BLaER1 treated with 17β-estradiol and CSF1 and Interleukin-3, amounts not matched to agents 10 nM and 100 nM (cell line): ENCODE results near the gene GPRIN2.

Experiments used
- H3K27ac ChIP-seq, 11 experiments: shearing (Covaris generic); formaldehyde crosslinking; 2 replicates each; pipeline ENCODE4 v1.8.1; 2022
- H3K27me3 ChIP-seq, 11 experiments: shearing (Covaris generic); formaldehyde crosslinking; 2 replicates each; pipeline ENCODE4 v1.8.1; 2022
- H3K36me3 ChIP-seq, 11 experiments: shearing (Covaris generic); formaldehyde crosslinking; 2 replicates each; pipeline ENCODE4 v1.8.1; 2022
- H3K4me1 ChIP-seq, 10 experiments: shearing (Covaris generic); formaldehyde crosslinking; 2 replicates each; pipeline ENCODE4 v1.8.1; 2022
- H3K4me2 ChIP-seq, 11 experiments: shearing (Covaris generic); formaldehyde crosslinking; 2 replicates each; pipeline ENCODE4 v1.8.1; 2022
- H3K4me3 ChIP-seq, 10 experiments: shearing (Covaris generic); formaldehyde crosslinking; 2 replicates each; pipeline ENCODE4 v1.8.1; 2022
- H3K9ac ChIP-seq, 11 experiments: shearing (Covaris generic); formaldehyde crosslinking; 2 replicates each; pipeline ENCODE4 v1.8.1; 2022
- H3K9me3 ChIP-seq, 11 experiments: shearing (Covaris generic); formaldehyde crosslinking; replicated peaks in 1 of 11; 2 replicates each; pipeline ENCODE4 v1.8.1; 2022
- H4K20me1 ChIP-seq, 11 experiments: shearing (Covaris generic); formaldehyde crosslinking; 2 replicates each; pipeline ENCODE4 v1.8.1; 2022
- Cebpa-rat ChIP-seq, 11 experiments: shearing (Covaris generic); IDR thresholded peaks; 2 replicates each; pipeline ENCODE4 v1.8.1; 2022

The GPRIN2 gene

GRCh38 chr10:46549171-46550075 lies 7.0 kb downstream of the GPRIN2 start:
- no peaks in the 10 kb centered on the region for H3K4me1 ChIP-seq
- no peaks in the 10 kb centered on the region for H3K36me3 ChIP-seq
- no peak overlapping the region for H3K4me3 ChIP-seq
- no peak overlapping the region for H3K27ac ChIP-seq
- H3K9ac ChIP-seq: no peak overlapping the region
- H3K9me3 ChIP-seq: no peaks in the 10 kb centered on the region
- no peak overlapping the region for H3K4me2 ChIP-seq
- H3K27me3 ChIP-seq: no peaks in the 10 kb centered on the region
- TF ChIP-seq Cebpa-rat (IDR thresholded peaks at IDR 0.05): no peak
- H4K20me1 ChIP-seq: peaks cover 0 to 19% (median 0%) of the 10 kb centered on the region in 11 experiments; a peak in 4 of 22 replicates

GRCh38 chr10:46548498-46549090 lies 7.9 kb downstream of the GPRIN2 start:
- no peak for TF ChIP-seq Cebpa-rat (IDR thresholded peaks at IDR 0.05)
- no peaks in the 10 kb centered on the region for H3K36me3 ChIP-seq
- H3K4me2 ChIP-seq: no peak overlapping the region
- H4K20me1 ChIP-seq: peaks cover 0 to 19% (median 0%) of the 10 kb centered on the region in 11 experiments; a peak in 4 of 22 replicates
- H3K4me1 ChIP-seq: no peaks in the 10 kb centered on the region
- H3K4me3 ChIP-seq: no peak overlapping the region
- H3K9ac ChIP-seq: no peak overlapping the region
- H3K27me3 ChIP-seq: no peaks in the 10 kb centered on the region
- H3K27ac ChIP-seq: no peak overlapping the region
- no peaks in the 10 kb centered on the region for H3K9me3 ChIP-seq

- no peaks in the 10 kb centered on the region for H3K36me3 ChIP-seq
- peaks cover 0 to 17% (median 0%) of the 10 kb centered on the region in 11 experiments; a peak in 2 of 22 replicates for H4K20me1 ChIP-seq
- no peak overlapping the region for H3K9ac ChIP-seq
- no peaks in the 10 kb centered on the region for H3K4me1 ChIP-seq
- no peak overlapping the region for H3K4me3 ChIP-seq
- no peak overlapping the region for H3K4me2 ChIP-seq
- no peaks in the 10 kb centered on the region for H3K9me3 ChIP-seq
- H3K27ac ChIP-seq: no peak overlapping the region
- no peak for TF ChIP-seq Cebpa-rat (IDR thresholded peaks at IDR 0.05)
- H3K27me3 ChIP-seq: no peaks in the 10 kb centered on the region
Measured at GRCh38 chr10:46547541-46548497, 8.6 kb downstream of the GPRIN2 start.

- no peaks in the 10 kb centered on the region for H3K4me1 ChIP-seq
- H3K27me3 ChIP-seq: no peaks in the 10 kb centered on the region
- no peak overlapping the region for H3K4me2 ChIP-seq
Measured at GRCh38 chr10:46546591-46547540, 9.6 kb downstream of the GPRIN2 start.

GRCh38 chr10:46545861-46546590 lies 10.4 kb downstream of the GPRIN2 start:
- Histone ChIP-seq H3K4me2 (no peak overlapping the region), H3K9me3 (peaks cover 0 to 4% (median 0%) of the 10 kb centered on the region in 11 experiments; a peak in 1 of 22 replicates), H4K20me1 (peaks cover 0 to 14% (median 0%) of the 10 kb centered on the region in 11 experiments; a peak in 2 of 22 replicates), H3K4me1 (no peaks in the 10 kb centered on the region), H3K4me3 (no peak overlapping the region), H3K27ac (no peak overlapping the region), H3K27me3 (no peaks in the 10 kb centered on the region), H3K36me3 (no peaks in the 10 kb centered on the region), H3K9ac (no peak overlapping the region)
- no peak for TF ChIP-seq Cebpa-rat (IDR thresholded peaks at IDR 0.05)

More at GRCh38 chr10:46546591-46547540, 9.6 kb downstream of the GPRIN2 start:
- no peak overlapping the region for H3K4me3 ChIP-seq
- peaks cover 0 to 14% (median 0%) of the 10 kb centered on the region in 11 experiments; a peak in 2 of 22 replicates for H4K20me1 ChIP-seq
- H3K9ac ChIP-seq: no peak overlapping the region
- H3K9me3 ChIP-seq: peaks cover 0 to 4% (median 0%) of the 10 kb centered on the region in 11 experiments; a peak in 1 of 22 replicates
- TF ChIP-seq Cebpa-rat (IDR thresholded peaks at IDR 0.05): no peak
- no peaks in the 10 kb centered on the region for H3K36me3 ChIP-seq
- no peak overlapping the region for H3K27ac ChIP-seq

GRCh38 chr10:46544989-46545791 lies 11.3 kb downstream of the GPRIN2 start:
- Histone ChIP-seq H3K27ac (no peak overlapping the region), H3K4me2 (no peak overlapping the region)

More at GRCh38 chr10:46544989-46545791, 11.3 kb downstream of the GPRIN2 start:
- TF ChIP-seq Cebpa-rat (IDR thresholded peaks at IDR 0.05): no peak
- no peak overlapping the region for H3K9ac ChIP-seq
- no peaks in the 10 kb centered on the region for H3K4me1 ChIP-seq
- no peaks in the 10 kb centered on the region for H3K36me3 ChIP-seq
- no peaks in the 10 kb centered on the region for H3K27me3 ChIP-seq
- peaks cover 0 to 14% (median 0%) of the 10 kb centered on the region in 11 experiments; a peak in 2 of 22 replicates for H4K20me1 ChIP-seq
- H3K4me3 ChIP-seq: no peak overlapping the region
- H3K9me3 ChIP-seq: peaks cover 0 to 4% (median 0%) of the 10 kb centered on the region in 11 experiments; a peak in 1 of 22 replicates
